Vagina (tissue), 2 donors: ENCODE data around the gene TFPI. TPM values are rescaled to one million over a fixed set of nuclear protein-coding genes. Genes with fewer than 3 reads are reported as not detected.

Experiments
- DNase-seq, 2 donors: peaks; one replicate each; pipeline ENCODE4 v3.0.0-alpha.2; 2017; ENCODE audit errors: extremely low spot score in 2 of 2
- H3K27ac ChIP-seq: fragments of 200-600 bp; sonication (generic); one replicate; pipeline ENCODE4 v1.5.1; 2019
- H3K27me3 ChIP-seq: fragments of 200-600 bp; sonication (generic); one replicate; pipeline ENCODE4 v1.5.1; 2019
- H3K36me3 ChIP-seq, 2 donors: fragments of 200-600 bp; sonication (generic); one replicate each; pipeline ENCODE4 v1.5.1; 2017 to 2019
- H3K4me1 ChIP-seq: fragments of 200-600 bp; sonication (generic); one replicate; pipeline ENCODE4 v1.5.1; 2019
- H3K4me3 ChIP-seq, 2 donors: fragments of 200-600 bp; sonication (generic); 1 replicate in 1 of 2; 2 replicates in 1 of 2; pipeline ENCODE4 v1.5.1; 2016 to 2019
- H3K9me3 ChIP-seq: fragments of 200-600 bp; sonication (generic); one replicate; pipeline ENCODE4 v1.5.1; 2019
- CTCF ChIP-seq, 3 experiments: fragments of 450-650 bp in 2 of 3; fragments of 200-600 bp in 1 of 3; sonication (generic) in 1 of 3; IDR thresholded peaks; one replicate each; pipeline ENCODE4 v1.5.1; 2017 to 2019; ENCODE audit warnings: antibody characterized with exemption in 3 of 3, mild to moderate bottlenecking in 2 of 3, moderate library complexity in 2 of 3
- POLR2A ChIP-seq, 2 donors: fragments of 450-650 bp; IDR thresholded peaks; one replicate each; pipeline ENCODE4 v1.6.1; 2017; ENCODE audit warnings: antibody characterized with exemption in 2 of 2, mild to moderate bottlenecking in 2 of 2, moderate library complexity in 2 of 2
- POLR2AphosphoS5 ChIP-seq, 2 donors: sonication (generic); formaldehyde crosslinking; IDR thresholded peaks; one replicate each; pipeline ENCODE4 v1.9.0; 2017; ENCODE audit warnings: antibody characterized with exemption in 2 of 2, mild to moderate bottlenecking in 2 of 2, low read depth in 1 of 2; ENCODE audit not compliant: insufficient read depth in 1 of 2
- intact Hi-C: fragments of 100-400 bp; cut with DNase I; formaldehyde crosslinking; loops from one replicate; pipeline ENCODE4 v1.15.1; 2023
- total RNA-seq: library from RNA; depleted of rRNA; stranded (reverse); fragments of >200 nt; gene quantifications from one replicate; pipeline ENCODE4 v1.2.3, GENCODE V29; 2016

Gene TFPI
- total RNA-seq, 1 donor from 2014 or later = 68.8 TPM

- no peak overlapping the region for H3K27ac ChIP-seq
- no peak overlapping the region for H3K4me3 ChIP-seq
Observed at GRCh38 chr2:187470698-187471097, 83.5 kb downstream of the TFPI start.

GRCh38 chr2:187469538-187469937 lies 84.7 kb downstream of the TFPI start:
- no peaks in the 10 kb centered on the region for H3K9me3 ChIP-seq
- intact Hi-C loops = no loop called here
- H3K27ac ChIP-seq = no peak overlapping the region
- DNase-seq = no peak
- no peaks in the 10 kb centered on the region for H3K4me1 ChIP-seq
- H3K36me3 ChIP-seq = no peaks in the 10 kb centered on the region
- no peaks in the 10 kb centered on the region for H3K27me3 ChIP-seq
- no peak overlapping the region for H3K4me3 ChIP-seq
- TF ChIP-seq CTCF (IDR thresholded peaks at IDR 0.05) (no peak), POLR2AphosphoS5 (IDR thresholded peaks at IDR 0.05; ENCODE audit: insufficient read depth in 1 of 2, low read depth in 1 of 2) (no peak), POLR2A (IDR thresholded peaks at IDR 0.05) (no peak)

More at GRCh38 chr2:187470698-187471097, 83.5 kb downstream of the TFPI start:
- no peaks in the 10 kb centered on the region for H3K36me3 ChIP-seq
- no peak for DNase-seq
- intact Hi-C loops = no loop called here
- H3K4me1 ChIP-seq = no peaks in the 10 kb centered on the region
- no peaks in the 10 kb centered on the region for H3K9me3 ChIP-seq
- no peaks in the 10 kb centered on the region for H3K27me3 ChIP-seq
- no peak for TF ChIP-seq POLR2A (IDR thresholded peaks at IDR 0.05)
- no peak for TF ChIP-seq CTCF (IDR thresholded peaks at IDR 0.05)
- TF ChIP-seq POLR2AphosphoS5 (IDR thresholded peaks at IDR 0.05; ENCODE audit: insufficient read depth in 1 of 2, low read depth in 1 of 2) = peak in 1 of 2 donors; percentile 75

- no peaks in the 10 kb centered on the region for H3K4me1 ChIP-seq
- DNase-seq = no peak
- H3K4me3 ChIP-seq = no peak overlapping the region
- no peaks in the 10 kb centered on the region for H3K9me3 ChIP-seq
- H3K27me3 ChIP-seq = no peaks in the 10 kb centered on the region
- intact Hi-C loops = no loop called here
- H3K36me3 ChIP-seq = no peaks in the 10 kb centered on the region
- no peak overlapping the region for H3K27ac ChIP-seq
- TF ChIP-seq CTCF (IDR thresholded peaks at IDR 0.05) = no peak
- no peak for TF ChIP-seq POLR2A (IDR thresholded peaks at IDR 0.05)
- peak in 1 of 2 donors; percentile 28 for TF ChIP-seq POLR2AphosphoS5 (IDR thresholded peaks at IDR 0.05; ENCODE audit: insufficient read depth in 1 of 2, low read depth in 1 of 2)
Observed at GRCh38 chr2:187468262-187468661, 86.0 kb downstream of the TFPI start.

- Histone ChIP-seq H3K9me3 (no peaks in the 10 kb centered on the region), H3K27me3 (no peaks in the 10 kb centered on the region), H3K4me1 (no peaks in the 10 kb centered on the region), H3K4me3 (no peak overlapping the region), H3K36me3 (no peaks in the 10 kb centered on the region), H3K27ac (no peak overlapping the region)
- TF ChIP-seq POLR2AphosphoS5 (IDR thresholded peaks at IDR 0.05; ENCODE audit: insufficient read depth in 1 of 2, low read depth in 1 of 2) (no peak), POLR2A (IDR thresholded peaks at IDR 0.05) (no peak), CTCF (IDR thresholded peaks at IDR 0.05) (no peak)
- no peak for DNase-seq
- intact Hi-C loops = no loop called here
Observed at GRCh38 chr2:187466129-187466792, 88.0 kb downstream of the TFPI start.

GRCh38 chr2:187462839-187463238 lies 91.4 kb downstream of the TFPI start:
- H3K36me3 ChIP-seq = no peaks in the 10 kb centered on the region
- H3K27me3 ChIP-seq = no peaks in the 10 kb centered on the region
- H3K4me1 ChIP-seq = no peaks in the 10 kb centered on the region
- no peak for DNase-seq
- H3K27ac ChIP-seq = no peak overlapping the region
- intact Hi-C loops = no loop called here
- no peak overlapping the region for H3K4me3 ChIP-seq
- TF ChIP-seq POLR2A (IDR thresholded peaks at IDR 0.05) = no peak
- TF ChIP-seq POLR2AphosphoS5 (IDR thresholded peaks at IDR 0.05; ENCODE audit: insufficient read depth in 1 of 2, low read depth in 1 of 2) = no peak
- no peak for TF ChIP-seq CTCF (IDR thresholded peaks at IDR 0.05)
- H3K9me3 ChIP-seq = no peaks in the 10 kb centered on the region
